CD14-positive monocyte (primary cell): ENCODE measurements around the gene ACO2. TPM values are rescaled to one million over a fixed set of nuclear protein-coding genes. Genes with fewer than 3 reads are reported as not detected.
"Not testable (repeated sequence)": the region's sequence is repeated elsewhere in the genome, so short reads cannot be mapped to it uniquely, and the experiment has no call there.

ENCODE experiments used
- DNase-seq, 3 donors: peaks; one replicate each; pipeline ENCODE4 v3.0.0-alpha.2; 2011 to 2022
- H2AFZ ChIP-seq: 2 replicates; pipeline ENCODE4 v1.6.0; 2012; ENCODE audit warnings: mild to moderate bottlenecking, low read depth, low read length, inconsistent platforms; ENCODE audit not compliant: insufficient read depth, poor library complexity, severe bottlenecking
- H3K27ac ChIP-seq, 2 donors: 1 replicate in 1 of 2; 2 replicates in 1 of 2; pipeline ENCODE4 v1.5.1; 2012 to 2013; ENCODE audit warnings: low read length in 2 of 2, control low read depth in 1 of 2, inconsistent platforms in 1 of 2, low read depth in 1 of 2, mild to moderate bottlenecking in 1 of 2
- H3K27me3 ChIP-seq, 2 donors: one replicate each; pipeline versions ENCODE4 v1.6.0 to v1.6.1; 2011 to 2013; ENCODE audit warnings: low read length in 2 of 2; ENCODE audit not compliant: control insufficient read depth in 2 of 2, insufficient read depth in 2 of 2
- H3K36me3 ChIP-seq, 2 donors: replicated peaks in 1 of 2; 1 replicate in 1 of 2; 2 replicates in 1 of 2; pipeline versions ENCODE4 v1.5.1 to v1.6.1; 2012 to 2013; ENCODE audit warnings: low read length in 2 of 2, control low read depth in 1 of 2, inconsistent platforms in 1 of 2, mild to moderate bottlenecking in 1 of 2; ENCODE audit not compliant: insufficient read depth in 2 of 2, control insufficient read depth in 1 of 2
- H3K4me1 ChIP-seq, 2 donors: 1 replicate in 1 of 2; 2 replicates in 1 of 2; pipeline versions ENCODE4 v1.5.1 to v1.6.1; 2012 to 2013; ENCODE audit warnings: low read length in 2 of 2, control low read depth in 1 of 2, inconsistent platforms in 1 of 2, mild to moderate bottlenecking in 1 of 2, moderate library complexity in 1 of 2; ENCODE audit not compliant: insufficient read depth in 2 of 2, control insufficient read depth in 1 of 2
- H3K4me2 ChIP-seq: replicated peaks from 2 replicates; pipeline ENCODE3; 2012; ENCODE audit warnings: low read length, moderate library complexity, mild to moderate bottlenecking; ENCODE audit not compliant: poor library complexity, severe bottlenecking; ENCODE audit errors: extremely low read depth
- H3K4me3 ChIP-seq, 3 experiments: fragments of 200-600 bp in 1 of 3; sonication (generic) in 1 of 3; replicated peaks in 1 of 3; 1 replicate in 2 of 3; 2 replicates in 1 of 3; pipeline ENCODE4 v1.5.1; 2011 to 2013; ENCODE audit warnings: low read length in 3 of 3, mild to moderate bottlenecking in 3 of 3, control low read depth in 2 of 3, low read depth in 2 of 3, inconsistent platforms in 1 of 3, moderate library complexity in 1 of 3
- H3K79me2 ChIP-seq: 2 replicates; pipeline ENCODE4 v1.6.0; 2012; ENCODE audit warnings: mild to moderate bottlenecking, control low read depth, inconsistent platforms, low read length, moderate library complexity; ENCODE audit not compliant: insufficient read depth
- H3K9ac ChIP-seq: 2 replicates; pipeline ENCODE4 v1.6.0; 2017; ENCODE audit warnings: low read length, mild to moderate bottlenecking; ENCODE audit not compliant: insufficient read depth, poor library complexity, severe bottlenecking
- H3K9me3 ChIP-seq, 2 donors: replicated peaks in 1 of 2; 1 replicate in 1 of 2; 2 replicates in 1 of 2; pipeline versions ENCODE4 v1.5.1 to v1.6.1; 2012 to 2013; ENCODE audit warnings: low read length in 2 of 2, control low read depth in 1 of 2; ENCODE audit not compliant: control insufficient read depth in 1 of 2, insufficient read depth in 1 of 2
- H4K20me1 ChIP-seq: 2 replicates; pipeline ENCODE4 v1.6.0; 2012; ENCODE audit warnings: mild to moderate bottlenecking, low read length, control low read depth, moderate library complexity; ENCODE audit not compliant: insufficient read depth
- H3K27ac Mint-ChIP-seq, 7 donors: one replicate each; pipeline ENCODE4 v1.8.0; 2020; ENCODE audit warnings: mild to moderate bottlenecking in 7 of 7, mixed read lengths in 7 of 7, moderate library complexity in 6 of 7, inconsistent platforms in 2 of 7
- H3K27me3 Mint-ChIP-seq, 3 donors: one replicate each; pipeline ENCODE4 v1.8.0; 2021 to 2022; ENCODE audit warnings: low read depth in 3 of 3, mild to moderate bottlenecking in 3 of 3, mixed read lengths in 3 of 3, moderate library complexity in 3 of 3, inconsistent platforms in 1 of 3
- H3K36me3 Mint-ChIP-seq, 2 donors: one replicate each; pipeline ENCODE4 v1.8.0; 2020; ENCODE audit warnings: mixed read lengths in 2 of 2, inconsistent platforms in 1 of 2, mild to moderate bottlenecking in 1 of 2
- H3K4me1 Mint-ChIP-seq: one replicate; pipeline ENCODE4 v1.8.0; 2020; ENCODE audit warnings: mild to moderate bottlenecking, mixed read lengths
- H3K4me3 Mint-ChIP-seq, 2 donors: one replicate each; pipeline ENCODE4 v1.8.0; 2020; ENCODE audit warnings: mild to moderate bottlenecking in 2 of 2, mixed read lengths in 2 of 2, moderate library complexity in 1 of 2
- H3K9me3 Mint-ChIP-seq, 7 donors: one replicate each; pipeline ENCODE4 v1.8.0; 2020 to 2022; ENCODE audit warnings: mixed read lengths in 7 of 7, mild to moderate bottlenecking in 6 of 7, moderate library complexity in 6 of 7, inconsistent platforms in 2 of 7
- CTCF ChIP-seq: fragments of 200-600 bp; IDR thresholded peaks from one replicate; pipeline ENCODE4 v1.8.0; 2022; ENCODE audit warnings: antibody characterized with exemption, mild to moderate bottlenecking
- WGBS: methylation state at CpG from one replicate; pipeline ENCODE4 v1.1.5; 2013; ENCODE audit warnings: missing lambda C conversion rate; ENCODE audit not compliant: insufficient coverage; 5-methylcytosine and 5-hydroxymethylcytosine counted together
- intact Hi-C, 2 donors: fragments of 100-400 bp; cut with micrococcal nuclease; formaldehyde crosslinking; loops; one replicate each; pipeline versions ENCODE4 v1.15.0 to v1.15.1; 2023
- polyA plus RNA-seq, 3 donors: library from polyadenylated mRNA; depleted of rRNA in 1 of 3; unstranded in 2 of 3; stranded (reverse) in 1 of 3; fragments of 300-500 nt in 2 of 3; fragments of >200 nt in 1 of 3; fragmentation: Illumina TruSeq in 2 of 3; gene quantifications; 1 replicate in 2 of 3; 2 replicates in 1 of 3; pipeline ENCODE4 v1.2.3, GENCODE V29; 2012 to 2021

The ACO2 gene
- polyA plus RNA-seq, 3 donors = 56.8 to 75.8 (median 64.2) TPM

DNA sequence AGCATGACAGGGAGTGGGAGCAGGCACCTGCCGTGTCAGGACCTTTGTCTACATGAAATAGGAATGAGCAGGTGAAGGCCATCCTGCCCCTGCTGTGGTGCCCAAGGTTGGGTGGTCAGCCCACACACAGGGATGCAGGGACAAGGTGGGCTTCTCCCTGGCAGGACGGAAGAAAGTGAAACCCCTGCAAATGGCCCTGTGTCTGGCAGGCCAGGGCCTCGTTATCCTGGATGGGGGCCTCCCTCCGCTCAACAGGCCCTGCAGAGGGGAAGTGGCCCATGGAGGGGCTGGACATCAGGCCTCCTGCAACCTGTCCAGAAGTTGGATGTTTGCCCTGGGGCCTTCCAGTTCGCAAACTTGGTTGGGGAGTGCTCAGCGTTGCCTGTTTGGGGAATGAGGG, 37.3 kb upstream of the ACO2 start:
- H3K27me3 Mint-ChIP-seq = peaks cover 0 to 2% (median 0%) of the 10 kb centered on the region in 3 donors
- H3K9me3 Mint-ChIP-seq = peaks cover 0 to 2% (median 0%) of the 10 kb centered on the region in 7 donors
- no peak overlapping the region for H3K4me3 Mint-ChIP-seq
- WGBS = 87% methylated on average over 3 of the region's 6 CpGs
- peak overlapping the region in 1 of 2 donors; percentile 8 for H3K27ac ChIP-seq
- no peaks in the 10 kb centered on the region for H3K4me1 Mint-ChIP-seq
- H3K79me2 ChIP-seq = peaks cover 34% of the 10 kb centered on the region
- no peaks in the 10 kb centered on the region for H3K27me3 ChIP-seq
- peak overlapping the region in 3 of 7 donors; percentile 9 to 47 (median 15) for H3K27ac Mint-ChIP-seq
- peaks cover 49% of the 10 kb centered on the region for H4K20me1 ChIP-seq
- DNase-seq = no peak
- no peak overlapping the region for H3K9ac ChIP-seq
- H3K36me3 Mint-ChIP-seq = peaks cover 42 to 80% of the 10 kb centered on the region in 2 donors
- no peaks in the 10 kb centered on the region for H3K4me1 ChIP-seq
- no peak for TF ChIP-seq CTCF
- H3K9me3 ChIP-seq = no peaks in the 10 kb centered on the region
- H3K36me3 ChIP-seq = peaks cover 46 to 67% of the 10 kb centered on the region in 2 donors
- H3K4me3 ChIP-seq = no peak overlapping the region
- no peak overlapping the region for H2AFZ ChIP-seq
- intact Hi-C loops = no loop called here
- H3K4me2 ChIP-seq = no peak overlapping the region

- H3K27me3 Mint-ChIP-seq, H3K4me1 ChIP-seq, H3K27me3 ChIP-seq, H3K27ac ChIP-seq, DNase-seq, intact Hi-C loops, H3K4me1 Mint-ChIP-seq, H3K4me2 ChIP-seq, H3K4me3 ChIP-seq, H3K9me3 Mint-ChIP-seq, H3K9ac ChIP-seq, H3K4me3 Mint-ChIP-seq, H3K9me3 ChIP-seq, H2AFZ ChIP-seq: not testable (repeated sequence)
- Mint-ChIP-seq H3K36me3 (peaks cover 45 to 75% of the 10 kb centered on the region in 2 donors), H3K27ac (peak overlapping the region in 1 of 7 donors; percentile 63)
- WGBS = 83% methylated on average over 1 of the region's 1 CpG
- H3K79me2 ChIP-seq = peaks cover 43% of the 10 kb centered on the region
- peaks cover 66% of the 10 kb centered on the region for H4K20me1 ChIP-seq
- H3K36me3 ChIP-seq = peaks cover 51 to 69% of the 10 kb centered on the region in 2 donors
Measured at GRCh38 chr22:41433480-41433879, 35.4 kb upstream of the ACO2 start.

DNA sequence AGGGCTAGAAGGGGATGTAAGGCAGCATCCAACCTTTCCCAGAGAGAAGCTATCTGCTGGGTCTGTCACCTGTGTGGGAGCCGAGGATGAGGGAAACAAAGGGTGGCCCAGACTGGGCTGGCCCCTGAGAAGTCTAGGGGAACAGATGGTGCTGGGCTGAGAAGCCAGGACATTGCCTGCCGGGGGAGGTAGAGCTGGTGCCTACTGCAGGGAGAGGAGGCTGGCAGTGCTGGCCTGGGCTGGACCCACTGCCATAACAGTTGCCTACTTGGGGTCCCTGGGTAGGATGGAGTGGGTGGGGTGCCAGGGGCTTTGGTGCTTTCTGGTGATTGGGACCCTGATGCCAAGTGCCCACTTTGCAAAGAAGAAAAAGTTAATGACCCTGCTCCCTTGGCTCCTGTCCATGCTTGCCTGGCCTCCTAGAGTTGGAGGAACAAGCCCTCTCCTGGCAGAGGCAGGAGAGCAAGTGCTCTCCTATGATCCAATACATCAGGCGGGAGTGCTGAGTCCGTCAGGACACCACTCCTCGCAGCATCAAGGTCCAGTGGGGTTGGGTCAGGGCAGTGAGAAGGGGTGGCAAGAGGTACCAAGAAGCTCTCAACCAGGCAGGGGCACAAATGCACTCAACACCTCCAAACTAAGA, 34.4 kb upstream of the ACO2 start:
- Histone ChIP-seq H4K20me1 (peaks cover 76% of the 10 kb centered on the region), H3K36me3 (peaks cover 55 to 76% of the 10 kb centered on the region in 2 donors), H3K27ac (peak overlapping the region in 1 of 2 donors; percentile 53), H3K79me2 (peaks cover 53% of the 10 kb centered on the region)
- H3K9ac ChIP-seq, H3K4me3 ChIP-seq, H3K4me2 ChIP-seq, H3K27me3 ChIP-seq, DNase-seq, H3K9me3 Mint-ChIP-seq, H3K4me1 ChIP-seq, H3K9me3 ChIP-seq, H3K4me3 Mint-ChIP-seq, H3K4me1 Mint-ChIP-seq, H2AFZ ChIP-seq, intact Hi-C loops, H3K27me3 Mint-ChIP-seq: not testable (repeated sequence)
- H3K36me3 Mint-ChIP-seq = peaks cover 45 to 75% of the 10 kb centered on the region in 2 donors
- peak overlapping the region in 2 of 7 donors; percentile 50 to 65 for H3K27ac Mint-ChIP-seq
- no CpG with 5 or more reads among the region's 5 CpGs for WGBS
